ENCODE results near the gene CYTL1.

Gene CYTL1

GRCh38 chr4:4994312-4995097 lies 24.8 kb downstream of the CYTL1 start:
- peaks cover 26% of the 10 kb centered on the region for H3K4me1 Mint-ChIP-seq
- H3K36me3 Mint-ChIP-seq (ENCODE audit: low read depth): no peaks in the 10 kb centered on the region
- no peak for TF ChIP-seq CTCF (IDR thresholded peaks at IDR 0.05; ENCODE audit: unreplicated experiment in 3 of 3)
- peak overlapping the region in 2 of 3 experiments; percentile 22 to 71 for H3K27ac Mint-ChIP-seq
- no peak overlapping the region for H3K4me3 Mint-ChIP-seq
- peaks cover 21% of the 10 kb centered on the region for H3K27me3 Mint-ChIP-seq (ENCODE audit: low read depth)
- H3K9me3 Mint-ChIP-seq: no peaks in the 10 kb centered on the region

DNA sequence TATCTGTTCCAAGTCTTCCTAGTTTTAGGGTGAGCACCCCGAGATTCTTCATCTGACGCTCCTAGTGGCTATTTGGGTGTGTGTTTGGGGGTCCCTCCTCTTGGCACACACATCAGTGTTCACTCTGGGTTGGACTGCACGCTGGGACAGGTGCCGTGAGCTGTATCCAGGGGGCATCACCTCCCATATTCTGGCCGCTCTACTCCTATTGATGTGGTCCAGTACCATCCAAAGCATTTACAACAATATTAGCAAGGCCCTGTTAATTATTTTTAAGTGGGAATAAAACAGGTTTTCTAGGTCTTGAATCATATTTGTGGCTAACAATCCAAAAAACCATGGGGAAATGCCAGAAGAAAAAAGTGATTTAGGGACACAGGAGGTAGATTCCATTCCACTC lies 26.4 kb downstream of the CYTL1 start:
- H3K27ac Mint-ChIP-seq: no peak overlapping the region
- peaks cover 26% of the 10 kb centered on the region for H3K4me1 Mint-ChIP-seq
- no peaks in the 10 kb centered on the region for H3K36me3 Mint-ChIP-seq (ENCODE audit: low read depth)
- peaks cover 23% of the 10 kb centered on the region for H3K27me3 Mint-ChIP-seq (ENCODE audit: low read depth)
- no peak overlapping the region for H3K4me3 Mint-ChIP-seq
- H3K9me3 Mint-ChIP-seq: no peaks in the 10 kb centered on the region
- no peak for TF ChIP-seq CTCF (IDR thresholded peaks at IDR 0.05; ENCODE audit: unreplicated experiment in 3 of 3)

- H3K36me3 Mint-ChIP-seq (ENCODE audit: low read depth): no peaks in the 10 kb centered on the region
- TF ChIP-seq CTCF (IDR thresholded peaks at IDR 0.05; ENCODE audit: unreplicated experiment in 3 of 3): no peak
- peaks cover 26% of the 10 kb centered on the region for H3K4me1 Mint-ChIP-seq
- peak overlapping the region in 2 of 3 experiments; percentile 68 to 88 for H3K27ac Mint-ChIP-seq
- peaks cover 23% of the 10 kb centered on the region for H3K27me3 Mint-ChIP-seq (ENCODE audit: low read depth)
- H3K4me3 Mint-ChIP-seq: no peak overlapping the region
- H3K9me3 Mint-ChIP-seq: no peaks in the 10 kb centered on the region
Measured at GRCh38 chr4:4991541-4992099, 27.6 kb downstream of the CYTL1 start.

GRCh38 chr4:4990857-4991540 lies 28.3 kb downstream of the CYTL1 start:
- H3K36me3 Mint-ChIP-seq (ENCODE audit: low read depth): no peaks in the 10 kb centered on the region
- no peak for TF ChIP-seq CTCF (IDR thresholded peaks at IDR 0.05; ENCODE audit: unreplicated experiment in 3 of 3)
- H3K27me3 Mint-ChIP-seq (ENCODE audit: low read depth): peaks cover 17% of the 10 kb centered on the region
- no peak overlapping the region for H3K4me3 Mint-ChIP-seq
- H3K4me1 Mint-ChIP-seq: peaks cover 23% of the 10 kb centered on the region
- peak overlapping the region in 2 of 3 experiments; percentile 68 to 88 for H3K27ac Mint-ChIP-seq
- H3K9me3 Mint-ChIP-seq: no peaks in the 10 kb centered on the region

DNA sequence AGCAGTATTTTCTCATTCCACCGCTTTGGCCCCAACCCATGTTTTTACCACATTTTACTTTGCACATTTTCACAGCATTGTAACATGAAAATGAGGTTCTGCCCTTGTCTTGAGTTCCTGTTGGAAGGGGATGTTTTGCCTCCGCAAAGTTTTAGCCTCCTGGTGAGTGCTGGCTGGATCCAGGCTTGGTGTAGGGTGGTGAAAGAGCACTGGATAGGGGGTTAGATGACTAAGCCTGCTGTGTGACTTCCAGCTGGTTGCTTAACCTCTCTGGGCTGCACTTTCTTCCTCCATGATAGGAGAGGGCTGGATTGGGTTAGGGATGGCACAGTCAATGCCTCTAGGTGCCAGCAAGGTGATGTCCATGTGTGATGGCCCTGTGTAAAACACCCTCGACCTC lies 28.9 kb downstream of the CYTL1 start:
- Mint-ChIP-seq H3K4me3 (no peak overlapping the region), H3K4me1 (peaks cover 16% of the 10 kb centered on the region), H3K27me3 (ENCODE audit: low read depth) (peaks cover 15% of the 10 kb centered on the region), H3K36me3 (ENCODE audit: low read depth) (no peaks in the 10 kb centered on the region), H3K27ac (peak overlapping the region in 2 of 3 experiments; percentile 17 to 88), H3K9me3 (no peaks in the 10 kb centered on the region)
- no peak for TF ChIP-seq CTCF (IDR thresholded peaks at IDR 0.05; ENCODE audit: unreplicated experiment in 3 of 3)
